Measurements from ENCODE around the gene RASSF1.

GRCh38 chr3:50345586-50346234 lies 5.1 kb upstream of the RASSF1 start, which contains the start of gene ZMYND10:
- TF ChIP-seq EP300 (IDR thresholded peaks at IDR 0.05) (no peak), CTCF (IDR thresholded peaks at IDR 0.05) (no peak), POLR2A (IDR thresholded peaks at IDR 0.05) (no peak)

Data from ovary (tissue), 3 donors.